T-helper 1 cell (primary cell): Measurements from ENCODE around the gene VTI1A.
"Not testable (repeated sequence)": the region's sequence is repeated elsewhere in the genome, so short reads cannot be mapped to it uniquely, and the experiment has no call there.

Experiments used
- DNase-seq, 5 donors: peaks; one replicate each; pipeline ENCODE4 v3.0.0-alpha.2; 2012 to 2020

Gene VTI1A

GRCh38 chr10:112728118-112728883 is 281.3 kb downstream of the VTI1A start:
- DNase-seq: no peak

- no peak for DNase-seq
Observed at GRCh38 chr10:112728997-112729396, 282.0 kb downstream of the VTI1A start.

GRCh38 chr10:112731450-112731849 is 284.4 kb downstream of the VTI1A start:
- not testable (repeated sequence) for DNase-seq

- DNase-seq: no peak
Observed at GRCh38 chr10:112732277-112732921, 285.4 kb downstream of the VTI1A start.

GRCh38 chr10:112735041-112735695 is 288.2 kb downstream of the VTI1A start:
- no peak for DNase-seq

- no peak for DNase-seq
Observed at GRCh38 chr10:112738606-112739591, 291.9 kb downstream of the VTI1A start.

- no peak for DNase-seq
Observed at GRCh38 chr10:112739592-112740353, 292.8 kb downstream of the VTI1A start.

GRCh38 chr10:112741830-112742402 is 294.9 kb downstream of the VTI1A start:
- no peak for DNase-seq

GRCh38 chr10:112744181-112745096 is 297.4 kb downstream of the VTI1A start:
- DNase-seq: no peak

- no peak for DNase-seq
Observed at GRCh38 chr10:112746329-112746728, 299.3 kb downstream of the VTI1A start.

GRCh38 chr10:112750427-112751167 is 303.6 kb downstream of the VTI1A start:
- DNase-seq: no peak

GRCh38 chr10:112751651-112752050 is 304.6 kb downstream of the VTI1A start:
- DNase-seq: no peak

- DNase-seq: no peak
Observed at GRCh38 chr10:112752288-112752687, 305.3 kb downstream of the VTI1A start.

- no peak for DNase-seq
Observed at GRCh38 chr10:112753961-112754411, 307.0 kb downstream of the VTI1A start.

- no peak for DNase-seq
Observed at GRCh38 chr10:112755446-112756234, 308.6 kb downstream of the VTI1A start.

- DNase-seq: no peak
Observed at GRCh38 chr10:112756235-112756527, 309.2 kb downstream of the VTI1A start.

- no peak for DNase-seq
Observed at GRCh38 chr10:112758961-112759360, 311.9 kb downstream of the VTI1A start.

- no peak for DNase-seq
Observed at GRCh38 chr10:112759496-112759895, 312.5 kb downstream of the VTI1A start.

- DNase-seq: no peak
Observed at GRCh38 chr10:112761256-112761655, 314.2 kb downstream of the VTI1A start.
